H1 (cell line): Measurements from ENCODE around the gene MMP8. TPM values are rescaled to one million over a fixed set of nuclear protein-coding genes. Genes with fewer than 3 reads are reported as not detected.

ENCODE experiments used
- CTCF ChIA-PET: fragments of 300-600 bp; sonication (Branson Sonifier 250); formaldehyde crosslinking; loops from one replicate; lab custom pipeline; 2021; ENCODE audit not compliant: partially characterized antibody; lab: Charles Lee
- POLR2A ChIA-PET: fragments of 300-600 bp; sonication (Branson Sonifier 250); formaldehyde crosslinking; loops from one replicate; lab custom pipeline; 2021; ENCODE audit warnings: inconsistent platforms; ENCODE audit not compliant: partially characterized antibody; lab: Charles Lee
- DNase-seq, 2 experiments: peaks; one replicate each; pipeline versions ENCODE4 v3.0.0 to v3.0.0-alpha.2; 2010 to 2022; ENCODE audit warnings: low spot score in 2 of 2, low read depth in 1 of 2, mixed read lengths in 1 of 2
- FAIRE-seq: peaks from 2 replicates; lab custom pipeline; 2011; peaks lifted over from hg19 to GRCh38; lab: Jason Lieb, UNC
- H2AFZ ChIP-seq: 2 replicates; pipeline ENCODE4 v1.8.1; 2012; ENCODE audit warnings: low read length, inconsistent platforms
- H2AK5ac ChIP-seq: 2 replicates; pipeline ENCODE4 v1.6.1; 2013; ENCODE audit warnings: low read depth, low read length
- H2BK120ac ChIP-seq: replicated peaks from 2 replicates; pipeline ENCODE3; 2013; ENCODE audit warnings: low read depth, low read length, inconsistent platforms
- H2BK12ac ChIP-seq: 2 replicates; pipeline ENCODE4 v1.6.1; 2013; ENCODE audit warnings: low read depth, low read length
- H2BK15ac ChIP-seq: 2 replicates; pipeline ENCODE4 v1.6.1; 2013; ENCODE audit warnings: low read length
- H2BK20ac ChIP-seq: 2 replicates; pipeline ENCODE4 v1.6.1; 2013; ENCODE audit warnings: low read length
- H2BK5ac ChIP-seq: 2 replicates; pipeline ENCODE4 v1.6.1; 2013; ENCODE audit warnings: low read depth, low read length
- H3K14ac ChIP-seq: 2 replicates; pipeline ENCODE4 v1.6.1; 2013; ENCODE audit warnings: inconsistent platforms; ENCODE audit not compliant: insufficient read length
- H3K18ac ChIP-seq: 2 replicates; pipeline ENCODE4 v1.6.1; 2013; ENCODE audit warnings: low read length; ENCODE audit errors: extremely low read depth
- H3K23ac ChIP-seq: 2 replicates; pipeline ENCODE4 v1.6.1; 2013; ENCODE audit warnings: inconsistent platforms; ENCODE audit not compliant: insufficient read length
- H3K23me2 ChIP-seq: 2 replicates; pipeline ENCODE4 v1.6.1; 2013; ENCODE audit warnings: low read depth, low read length
- H3K27ac ChIP-seq: 2 replicates; pipeline ENCODE4 v1.6.1; 2011; ENCODE audit warnings: low read depth, low read length, inconsistent platforms
- H3K27me3 ChIP-seq, 4 experiments: replicated peaks in 1 of 4; 1 replicate in 1 of 4; 2 replicates in 3 of 4; pipeline versions ENCODE4 v1.6.1 to v1.8.1; 2011 to 2013; ENCODE audit warnings: low read length in 3 of 4, mild to moderate bottlenecking in 3 of 4, inconsistent platforms in 2 of 4, mixed read lengths in 2 of 4, moderate library complexity in 1 of 4; ENCODE audit not compliant: control insufficient read depth in 3 of 4, insufficient read depth in 3 of 4; ENCODE audit errors: extremely low read depth in 1 of 4
- H3K36me3 ChIP-seq, 4 experiments: 2 replicates each; pipeline versions ENCODE4 v1.6.1 to v1.8.1; 2011 to 2013; ENCODE audit warnings: mild to moderate bottlenecking in 4 of 4, low read length in 3 of 4, moderate library complexity in 2 of 4, control low read depth in 1 of 4, inconsistent platforms in 1 of 4; ENCODE audit not compliant: insufficient read depth in 4 of 4, control insufficient read depth in 2 of 4
- H3K4ac ChIP-seq: replicated peaks from 2 replicates; pipeline ENCODE3; 2013; ENCODE audit warnings: low read length, low read depth, mixed read lengths, inconsistent platforms; ENCODE audit not compliant: insufficient read length
- H3K4me1 ChIP-seq, 4 experiments: replicated peaks in 1 of 4; 1 replicate in 1 of 4; 2 replicates in 3 of 4; pipeline versions ENCODE4 v1.6.1 to v1.8.1; 2011 to 2013; ENCODE audit warnings: low read length in 3 of 4, inconsistent platforms in 2 of 4, mixed read lengths in 1 of 4; ENCODE audit not compliant: insufficient read depth in 4 of 4, control insufficient read depth in 3 of 4
- H3K4me2 ChIP-seq, 2 experiments: 2 replicates each; pipeline versions ENCODE4 v1.6.1 to v1.8.1; 2011 to 2013; ENCODE audit warnings: low read depth in 2 of 2, low read length in 2 of 2, control low read depth in 1 of 2, inconsistent platforms in 1 of 2, mild to moderate bottlenecking in 1 of 2; ENCODE audit not compliant: insufficient read depth in 1 of 2
- H3K4me3 ChIP-seq, 4 experiments: fragments of 200-600, 300-600 bp in 1 of 4; sonication (generic), shearing (Covaris generic), sonication (Bioruptor Twin) in 1 of 4; 2 replicates each; pipeline versions ENCODE4 v1.5.1 to v1.8.1; 2011 to 2016; ENCODE audit warnings: low read length in 4 of 4, low read depth in 3 of 4, control low read depth in 2 of 4, inconsistent platforms in 2 of 4, mild to moderate bottlenecking in 2 of 4, mixed read lengths in 1 of 4, moderate library complexity in 1 of 4; ENCODE audit not compliant: insufficient read depth in 2 of 4; ENCODE audit errors: extremely low read depth in 1 of 4
- H3K56ac ChIP-seq: replicated peaks from 2 replicates; pipeline ENCODE3; 2013; ENCODE audit warnings: low read depth, mild to moderate bottlenecking, mixed read lengths, low read length, inconsistent platforms; ENCODE audit not compliant: insufficient read length
- H3K79me1 ChIP-seq: 2 replicates; pipeline ENCODE4 v1.6.1; 2013; ENCODE audit warnings: low read depth, low read length, control low read depth
- H3K79me2 ChIP-seq, 2 experiments: 2 replicates each; pipeline versions ENCODE4 v1.6.1 to v1.8.1; 2012 to 2013; ENCODE audit warnings: low read length in 2 of 2, mild to moderate bottlenecking in 2 of 2, inconsistent platforms in 1 of 2; ENCODE audit not compliant: insufficient read depth in 2 of 2, control insufficient read depth in 1 of 2
- H3K9ac ChIP-seq, 4 experiments: replicated peaks in 1 of 4; 1 replicate in 1 of 4; 2 replicates in 3 of 4; pipeline versions ENCODE4 v1.6.1 to v1.8.1; 2011 to 2013; ENCODE audit warnings: low read depth in 3 of 4, low read length in 3 of 4, control low read depth in 2 of 4, mild to moderate bottlenecking in 2 of 4, moderate library complexity in 2 of 4, inconsistent platforms in 1 of 4; ENCODE audit errors: extremely low read depth in 1 of 4
- H3K9me3 ChIP-seq, 2 experiments: 2 replicates each; pipeline versions ENCODE4 v1.6.1 to v1.8.1; 2012 to 2013; ENCODE audit warnings: mild to moderate bottlenecking in 2 of 2, moderate library complexity in 2 of 2, control low read depth in 1 of 2, inconsistent platforms in 1 of 2, low read depth in 1 of 2, low read length in 1 of 2, mixed read lengths in 1 of 2; ENCODE audit not compliant: insufficient read depth in 2 of 2
- H4K20me1 ChIP-seq, 2 experiments: replicated peaks in 1 of 2; 2 replicates each; pipeline versions ENCODE3 to v1.8.1; 2011 to 2013; ENCODE audit warnings: inconsistent platforms in 2 of 2, low read length in 2 of 2, mild to moderate bottlenecking in 1 of 2; ENCODE audit not compliant: insufficient read depth in 2 of 2, control insufficient read depth in 1 of 2
- H4K5ac ChIP-seq: 2 replicates; pipeline ENCODE4 v1.6.1; 2013; ENCODE audit warnings: low read length, low read depth, mixed read lengths, inconsistent platforms; ENCODE audit not compliant: insufficient read length
- H4K8ac ChIP-seq: 2 replicates; pipeline ENCODE4 v1.8.0; 2013; ENCODE audit warnings: mild to moderate bottlenecking, moderate library complexity, low read length, inconsistent platforms; ENCODE audit not compliant: insufficient read depth; ENCODE audit errors: extremely low read depth
- H4K91ac ChIP-seq: replicated peaks from 2 replicates; pipeline ENCODE3; 2013; ENCODE audit warnings: low read length, mixed read lengths, inconsistent platforms; ENCODE audit not compliant: insufficient read length
- BCL11A ChIP-seq, 2 experiments: IDR thresholded peaks; one replicate each; pipeline ENCODE4 v1.6.1; 2011; ENCODE audit warnings: low read depth in 2 of 2, low read length in 2 of 2, mild to moderate bottlenecking in 2 of 2
- CTCF ChIP-seq, 3 experiments: IDR thresholded peaks; 1 replicate in 2 of 3; 2 replicates in 1 of 3; pipeline versions ENCODE4 v1.5.1 to v1.6.1; 2011; ENCODE audit warnings: low read length in 3 of 3, mild to moderate bottlenecking in 3 of 3, inconsistent platforms in 2 of 3, low read depth in 1 of 3, moderate library complexity in 1 of 3; ENCODE audit not compliant: insufficient read depth in 1 of 3; ENCODE audit errors: control extremely low read depth in 1 of 3
- JUN ChIP-seq: IDR thresholded peaks from 2 replicates; pipeline ENCODE4 v1.6.1; 2011; ENCODE audit warnings: low read depth, mild to moderate bottlenecking, improper control_type of control experiment, low read length
- KDM1A ChIP-seq: fragments of 200-600, 300-600 bp; sonication (generic); IDR thresholded peaks from 2 replicates; pipeline ENCODE4 v1.7.1; 2016; ENCODE audit warnings: mild to moderate bottlenecking, low read length, borderline replicate concordance
- MAFK ChIP-seq: IDR thresholded peaks from 2 replicates; pipeline ENCODE4 v1.6.1; 2012; ENCODE audit warnings: low read depth, mild to moderate bottlenecking, improper control_type of control experiment, low read length
- NANOG ChIP-seq: IDR thresholded peaks from 2 replicates; pipeline ENCODE4 v1.6.1; 2011; ENCODE audit warnings: low read length, low read depth, mild to moderate bottlenecking, inconsistent platforms; ENCODE audit not compliant: insufficient read depth, poor library complexity, severe bottlenecking
- SUZ12 ChIP-seq: fragments of 200-600 bp; sonication (generic); IDR thresholded peaks from 2 replicates; pipeline ENCODE4 v1.6.1; 2012; ENCODE audit warnings: mild to moderate bottlenecking, inconsistent platforms, low read length, moderate library complexity, mixed read lengths
- WGBS, 2 experiments: shearing (Covaris generic) in 1 of 2; methylation state at CpG; one replicate each; pipeline versions ENCODE4 v1.1.6 to v1.1.7; 2013 to 2015; ENCODE audit warnings: low lambda C conversion rate in 2 of 2, mixed read lengths in 2 of 2, inconsistent platforms in 1 of 2, low coverage in 1 of 2, missing lambda C conversion rate in 1 of 2; ENCODE audit not compliant: insufficient replicate concordance in 2 of 2, insufficient coverage in 1 of 2, insufficient read length in 1 of 2; ENCODE audit errors: extremely low coverage in 1 of 2, missing lambda C conversion rate in 1 of 2; 5-methylcytosine and 5-hydroxymethylcytosine counted together
- polyA plus RNA-seq, 7 experiments: library from polyadenylated mRNA; depleted of rRNA in 3 of 7; stranded (reverse) in 5 of 7; unstranded in 2 of 7; fragments of >200 nt in 5 of 7; fragments of 200-250 nt in 2 of 7; gene quantifications; 1 replicate in 5 of 7; 2 replicates in 1 of 7; 4 replicates in 1 of 7; pipeline versions ENCODE4 v1.2.1 to v1.2.3, GENCODE V29; 2011 to 2013; ENCODE audit warnings: missing spikeins in 2 of 7, mixed read lengths in 2 of 7
- total RNA-seq: library from RNA; stranded (reverse); fragmentation: NEBNext Ultra II Directional; extraction: Animal tissue kit (Norgen Biotek cat#: 25700); gene quantifications from 2 replicates; pipeline ENCODE4 v1.2.1, GENCODE V29; 2021

The MMP8 gene
- total and polyA plus RNA-seq, 2 of the 8 experiments (the other 6 are each of a cell fraction or from before 2014, with no cell fraction given): not detected

- no peak overlapping the region for H3K27ac ChIP-seq
- no peak for TF ChIP-seq KDM1A
- no peak for TF ChIP-seq CTCF (IDR thresholded peaks at IDR 0.05; ENCODE audit: control extremely low read depth in 1 of 3, insufficient read depth in 1 of 3, low read depth in 1 of 3, low read length in 3 of 3)
- TF ChIP-seq NANOG: no peak
- TF ChIP-seq BCL11A (IDR thresholded peaks at IDR 0.05; ENCODE audit: low read depth in 2 of 2, low read length in 2 of 2): no peak
- TF ChIP-seq SUZ12: no peak
- no peak for TF ChIP-seq JUN
- no peak for TF ChIP-seq MAFK
- H3K4me2 ChIP-seq: no peak overlapping the region
Measured at GRCh38 chr11:102757823-102758549, 33.2 kb upstream of the MMP8 start.

More at GRCh38 chr11:102757823-102758549, 33.2 kb upstream of the MMP8 start:
- Histone ChIP-seq H3K27me3 (no peaks in the 10 kb centered on the region), H3K56ac (no peak overlapping the region), H4K20me1 (no peaks in the 10 kb centered on the region), H3K23ac (no peak overlapping the region), H3K79me1 (no peaks in the 10 kb centered on the region), H3K79me2 (no peaks in the 10 kb centered on the region), H3K36me3 (peaks cover 0 to 5% (median 0%) of the 10 kb centered on the region in 4 experiments; a peak in 2 of 8 replicates), H3K9ac (no peak overlapping the region), H2BK15ac (no peak overlapping the region), H4K8ac (no peak overlapping the region), H3K4me3 (no peak overlapping the region), H3K4ac (no peak overlapping the region), H3K14ac (no peak overlapping the region), H4K5ac (no peak overlapping the region), H2BK120ac (no peak overlapping the region), H3K18ac (no peak overlapping the region), H4K91ac (no peak overlapping the region), H3K23me2 (no peaks in the 10 kb centered on the region), H2AFZ (no peak overlapping the region), H3K9me3 (no peaks in the 10 kb centered on the region), H2BK12ac (no peak overlapping the region), H2BK5ac (no peak overlapping the region), H3K4me1 (peaks cover 0 to 8% (median 4%) of the 10 kb centered on the region in 4 experiments; a peak in 2 of 7 replicates), H2BK20ac (no peak overlapping the region), H2AK5ac (no peak overlapping the region)
- POLR2A ChIA-PET: no interaction called here
- CTCF ChIA-PET: interaction anchor here (0.9 kb wide), 2 partner anchors 23 kb away, joined by 3 read pairs; partner anchors contain the start of gene MMP10
- DNase-seq: no peak
- 100% methylated on average over 2 of the region's 2 CpGs; no CpG with 5 or more reads in 1 of the 2 experiments for WGBS, 2 experiments
- no peak for FAIRE-seq
